ENCODE measurements around the gene HSPB6.

The HSPB6 gene

GRCh38 chr19:35783469-35784434 lies 26.9 kb upstream of the HSPB6 start:
- Histone ChIP-seq H3K9ac (ENCODE audit: low read length) (no peak overlapping the region), H3K27ac (ENCODE audit: low read depth, low read length) (no peak overlapping the region), H3K9me3 (ENCODE audit: control insufficient read depth, insufficient read depth, low read depth, low read length) (no peaks in the 10 kb centered on the region), H3K4me1 (ENCODE audit: control insufficient read depth, insufficient read depth, low read length) (peaks cover 9% of the 10 kb centered on the region; the same call in 1 of the 2 replicates), H3K4me3 (ENCODE audit: low read depth, low read length) (peak overlapping the region; percentile 71), H3K36me3 (ENCODE audit: control insufficient read depth, insufficient read depth, low read length) (no peaks in the 10 kb centered on the region), H3K27me3 (ENCODE audit: control insufficient read depth, insufficient read depth, low read length) (no peaks in the 10 kb centered on the region)

- Histone ChIP-seq H3K9ac (ENCODE audit: low read length) (no peak overlapping the region), H3K36me3 (ENCODE audit: control insufficient read depth, insufficient read depth, low read length) (no peaks in the 10 kb centered on the region), H3K27me3 (ENCODE audit: control insufficient read depth, insufficient read depth, low read length) (0 out of 2 replicates have a peak, but pooled peaks cover 2% of the 10 kb centered on the region), H3K27ac (ENCODE audit: low read depth, low read length) (no peak overlapping the region), H3K4me3 (ENCODE audit: low read depth, low read length) (no peak overlapping the region), H3K4me1 (ENCODE audit: control insufficient read depth, insufficient read depth, low read length) (peaks cover 13% of the 10 kb centered on the region), H3K9me3 (ENCODE audit: control insufficient read depth, insufficient read depth, low read depth, low read length) (no peaks in the 10 kb centered on the region)
Observed at GRCh38 chr19:35782589-35782988, 25.8 kb upstream of the HSPB6 start.

GRCh38 chr19:35781650-35782049 lies 24.8 kb upstream of the HSPB6 start:
- H3K27ac ChIP-seq (ENCODE audit: low read depth, low read length): no peak overlapping the region
- H3K9ac ChIP-seq (ENCODE audit: low read length): no peak overlapping the region
- peaks cover 22% of the 10 kb centered on the region for H3K4me1 ChIP-seq (ENCODE audit: control insufficient read depth, insufficient read depth, low read length)
- peaks cover 9% of the 10 kb centered on the region; the same call in 1 of the 2 replicates for H3K27me3 ChIP-seq (ENCODE audit: control insufficient read depth, insufficient read depth, low read length)
- no peak overlapping the region for H3K4me3 ChIP-seq (ENCODE audit: low read depth, low read length)
- no peaks in the 10 kb centered on the region for H3K9me3 ChIP-seq (ENCODE audit: control insufficient read depth, insufficient read depth, low read depth, low read length)
- H3K36me3 ChIP-seq (ENCODE audit: control insufficient read depth, insufficient read depth, low read length): no peaks in the 10 kb centered on the region

- H3K27me3 ChIP-seq (ENCODE audit: control insufficient read depth, insufficient read depth, low read length): peaks cover 15% of the 10 kb centered on the region; the same call in 1 of the 2 replicates
- H3K27ac ChIP-seq (ENCODE audit: low read depth, low read length): no peak overlapping the region
- H3K36me3 ChIP-seq (ENCODE audit: control insufficient read depth, insufficient read depth, low read length): no peaks in the 10 kb centered on the region
- H3K4me3 ChIP-seq (ENCODE audit: low read depth, low read length): no peak overlapping the region
- H3K4me1 ChIP-seq (ENCODE audit: control insufficient read depth, insufficient read depth, low read length): peaks cover 29% of the 10 kb centered on the region
- H3K9ac ChIP-seq (ENCODE audit: low read length): no peak overlapping the region
- H3K9me3 ChIP-seq (ENCODE audit: control insufficient read depth, insufficient read depth, low read depth, low read length): no peaks in the 10 kb centered on the region
Observed at GRCh38 chr19:35780717-35781116, 23.9 kb upstream of the HSPB6 start.

GRCh38 chr19:35780058-35780457 lies 23.2 kb upstream of the HSPB6 start:
- Histone ChIP-seq H3K4me3 (ENCODE audit: low read depth, low read length) (no peak overlapping the region), H3K9me3 (ENCODE audit: control insufficient read depth, insufficient read depth, low read depth, low read length) (no peaks in the 10 kb centered on the region), H3K27me3 (ENCODE audit: control insufficient read depth, insufficient read depth, low read length) (peaks cover 15% of the 10 kb centered on the region; the same call in 1 of the 2 replicates), H3K36me3 (ENCODE audit: control insufficient read depth, insufficient read depth, low read length) (no peaks in the 10 kb centered on the region), H3K9ac (ENCODE audit: low read length) (no peak overlapping the region), H3K27ac (ENCODE audit: low read depth, low read length) (no peak overlapping the region), H3K4me1 (ENCODE audit: control insufficient read depth, insufficient read depth, low read length) (peaks cover 27% of the 10 kb centered on the region)

- H3K9me3 ChIP-seq (ENCODE audit: control insufficient read depth, insufficient read depth, low read depth, low read length): no peaks in the 10 kb centered on the region
- peaks cover 34% of the 10 kb centered on the region for H3K4me1 ChIP-seq (ENCODE audit: control insufficient read depth, insufficient read depth, low read length)
- H3K27ac ChIP-seq (ENCODE audit: low read depth, low read length): no peak overlapping the region
- no peak overlapping the region for H3K9ac ChIP-seq (ENCODE audit: low read length)
- H3K4me3 ChIP-seq (ENCODE audit: low read depth, low read length): no peak overlapping the region
- H3K36me3 ChIP-seq (ENCODE audit: control insufficient read depth, insufficient read depth, low read length): no peaks in the 10 kb centered on the region
- H3K27me3 ChIP-seq (ENCODE audit: control insufficient read depth, insufficient read depth, low read length): peaks cover 21% of the 10 kb centered on the region
Observed at GRCh38 chr19:35779033-35779432, 22.2 kb upstream of the HSPB6 start.

- 0 out of 2 replicates have a peak overlapping the region, but pooled peaks have one; percentile 15 for H3K4me3 ChIP-seq (ENCODE audit: low read depth, low read length)
- H3K9me3 ChIP-seq (ENCODE audit: control insufficient read depth, insufficient read depth, low read depth, low read length): no peaks in the 10 kb centered on the region
- no peaks in the 10 kb centered on the region for H3K36me3 ChIP-seq (ENCODE audit: control insufficient read depth, insufficient read depth, low read length)
- no peak overlapping the region for H3K27ac ChIP-seq (ENCODE audit: low read depth, low read length)
- no peak overlapping the region for H3K9ac ChIP-seq (ENCODE audit: low read length)
- H3K4me1 ChIP-seq (ENCODE audit: control insufficient read depth, insufficient read depth, low read length): peaks cover 31% of the 10 kb centered on the region
- peaks cover 21% of the 10 kb centered on the region for H3K27me3 ChIP-seq (ENCODE audit: control insufficient read depth, insufficient read depth, low read length)
Observed at GRCh38 chr19:35777961-35778360, 21.1 kb upstream of the HSPB6 start.

GRCh38 chr19:35777086-35777841 lies 20.4 kb upstream of the HSPB6 start:
- H3K4me1 ChIP-seq (ENCODE audit: control insufficient read depth, insufficient read depth, low read length): peaks cover 31% of the 10 kb centered on the region
- H3K9ac ChIP-seq (ENCODE audit: low read length): no peak overlapping the region
- H3K27me3 ChIP-seq (ENCODE audit: control insufficient read depth, insufficient read depth, low read length): peaks cover 21% of the 10 kb centered on the region
- no peaks in the 10 kb centered on the region for H3K36me3 ChIP-seq (ENCODE audit: control insufficient read depth, insufficient read depth, low read length)
- peak overlapping the region; percentile 15; the same call in 1 of the 2 replicates for H3K4me3 ChIP-seq (ENCODE audit: low read depth, low read length)
- no peaks in the 10 kb centered on the region for H3K9me3 ChIP-seq (ENCODE audit: control insufficient read depth, insufficient read depth, low read depth, low read length)
- H3K27ac ChIP-seq (ENCODE audit: low read depth, low read length): no peak overlapping the region

- H3K27ac ChIP-seq (ENCODE audit: low read depth, low read length): no peak overlapping the region
- peaks cover 21% of the 10 kb centered on the region for H3K27me3 ChIP-seq (ENCODE audit: control insufficient read depth, insufficient read depth, low read length)
- no peak overlapping the region for H3K9ac ChIP-seq (ENCODE audit: low read length)
- H3K4me3 ChIP-seq (ENCODE audit: low read depth, low read length): peak overlapping the region; percentile 72
- H3K36me3 ChIP-seq (ENCODE audit: control insufficient read depth, insufficient read depth, low read length): no peaks in the 10 kb centered on the region
- no peaks in the 10 kb centered on the region for H3K9me3 ChIP-seq (ENCODE audit: control insufficient read depth, insufficient read depth, low read depth, low read length)
- peaks cover 28% of the 10 kb centered on the region for H3K4me1 ChIP-seq (ENCODE audit: control insufficient read depth, insufficient read depth, low read length)
Observed at GRCh38 chr19:35776102-35776788, 19.4 kb upstream of the HSPB6 start.

- Histone ChIP-seq H3K9me3 (ENCODE audit: control insufficient read depth, insufficient read depth, low read depth, low read length) (no peaks in the 10 kb centered on the region), H3K27ac (ENCODE audit: low read depth, low read length) (no peak within 1 kb of the TSS), H3K36me3 (ENCODE audit: control insufficient read depth, insufficient read depth, low read length) (no peaks in the 10 kb centered on the region), H3K9ac (ENCODE audit: low read length) (peak within 1 kb of the TSS; percentile 30), H3K4me3 (ENCODE audit: low read depth, low read length) (peak within 1 kb of the TSS; percentile 72), H3K4me1 (ENCODE audit: control insufficient read depth, insufficient read depth, low read length) (peaks cover 28% of the 10 kb centered on the region), H3K27me3 (ENCODE audit: control insufficient read depth, insufficient read depth, low read length) (peaks cover 21% of the 10 kb centered on the region)
Observed at GRCh38 chr19:35775298-35776101, 18.7 kb upstream of the HSPB6 start, which contains the start of gene ARHGAP33. ARHGAP33 (plus strand) TSS chr19:35775564; CDS start chr19:35775659, 95 bp downstream.
